ENCODE data around the gene AVL9. TPM values are rescaled to one million over a fixed set of nuclear protein-coding genes. Genes with fewer than 3 reads are reported as not detected.

AVL9 gene
- total RNA-seq, 4 donors from 2014 or later, result 50.9 to 69.2 (median 62.9) TPM

DNA sequence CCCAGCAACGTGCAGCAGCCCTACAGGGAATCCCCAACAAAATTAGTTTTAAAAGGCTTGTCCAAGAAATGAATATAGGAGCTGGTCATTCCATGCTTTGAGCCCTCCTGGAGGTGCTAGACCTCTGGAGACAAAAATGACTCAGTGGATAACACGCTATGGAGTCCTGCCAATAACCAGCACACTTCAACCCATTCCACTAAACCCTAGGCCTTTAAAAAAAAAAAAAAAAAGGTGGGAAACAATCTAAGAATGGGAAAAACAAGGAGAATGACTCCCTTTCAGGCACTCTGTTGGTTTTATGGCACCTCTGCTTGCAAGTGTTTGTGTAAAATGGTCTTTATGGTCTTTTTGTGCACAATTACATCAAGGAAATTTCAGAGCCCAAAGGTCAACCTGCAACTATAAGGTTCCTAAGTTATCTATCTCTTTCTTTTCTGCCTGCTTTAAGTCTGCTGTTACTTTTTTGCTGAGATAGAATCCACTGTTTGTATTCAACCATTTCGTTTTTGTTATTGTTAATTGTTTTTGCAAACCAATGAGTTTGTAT, 21.3 kb downstream of the AVL9 start:
- DNase-seq, result peak; percentile 15
- Histone ChIP-seq H3K9me3 (no peaks in the 10 kb centered on the region), H3K27me3 (no peaks in the 10 kb centered on the region), H3K27ac (peak overlapping the region; percentile 83 to 84 (median 83)), H3K4me1 (peaks cover 6 to 49% (median 19%) of the 10 kb centered on the region in 4 donors), H3K36me3 (peaks cover 0 to 6% (median 0%) of the 10 kb centered on the region in 4 donors), H3K4me3 (peak overlapping the region in 2 of 4 donors; percentile 7 to 19)
- intact Hi-C loops (cut with DNase I; ENCODE audit: low total_unique reads) (no loop called here), in situ Hi-C loops (cut with MboI; ENCODE audit: low pct_ligation_motif_present in 1 of 4, low pct_unique_long_range_greater_than_20kb in 1 of 4, low sequenced_read_pairs in 3 of 4) (no loop called here)
- WGBS, 2 donors (ENCODE audit: low coverage in 1 of 2), result 41 to 42% methylated on average over 3 of the region's 3 CpGs
- TF ChIP-seq POLR2AphosphoS5 (IDR thresholded peaks at IDR 0.05) (peak in 1 of 3 donors; percentile 29), POLR2A (IDR thresholded peaks at IDR 0.05) (no peak), EP300 (IDR thresholded peaks at IDR 0.05; ENCODE audit: low read depth) (no peak)
- TF ChIP-seq, protein P1, sequence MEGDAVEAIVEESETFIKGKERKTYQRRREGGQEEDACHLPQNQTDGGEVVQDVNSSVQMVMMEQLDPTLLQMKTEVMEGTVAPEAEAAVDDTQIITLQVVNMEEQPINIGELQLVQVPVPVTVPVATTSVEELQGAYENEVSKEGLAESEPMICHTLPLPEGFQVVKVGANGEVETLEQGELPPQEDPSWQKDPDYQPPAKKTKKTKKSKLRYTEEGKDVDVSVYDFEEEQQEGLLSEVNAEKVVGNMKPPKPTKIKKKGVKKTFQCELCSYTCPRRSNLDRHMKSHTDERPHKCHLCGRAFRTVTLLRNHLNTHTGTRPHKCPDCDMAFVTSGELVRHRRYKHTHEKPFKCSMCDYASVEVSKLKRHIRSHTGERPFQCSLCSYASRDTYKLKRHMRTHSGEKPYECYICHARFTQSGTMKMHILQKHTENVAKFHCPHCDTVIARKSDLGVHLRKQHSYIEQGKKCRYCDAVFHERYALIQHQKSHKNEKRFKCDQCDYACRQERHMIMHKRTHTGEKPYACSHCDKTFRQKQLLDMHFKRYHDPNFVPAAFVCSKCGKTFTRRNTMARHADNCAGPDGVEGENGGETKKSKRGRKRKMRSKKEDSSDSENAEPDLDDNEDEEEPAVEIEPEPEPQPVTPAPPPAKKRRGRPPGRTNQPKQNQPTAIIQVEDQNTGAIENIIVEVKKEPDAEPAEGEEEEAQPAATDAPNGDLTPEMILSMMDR (IDR thresholded peaks at IDR 0.05), result no peak

DNA sequence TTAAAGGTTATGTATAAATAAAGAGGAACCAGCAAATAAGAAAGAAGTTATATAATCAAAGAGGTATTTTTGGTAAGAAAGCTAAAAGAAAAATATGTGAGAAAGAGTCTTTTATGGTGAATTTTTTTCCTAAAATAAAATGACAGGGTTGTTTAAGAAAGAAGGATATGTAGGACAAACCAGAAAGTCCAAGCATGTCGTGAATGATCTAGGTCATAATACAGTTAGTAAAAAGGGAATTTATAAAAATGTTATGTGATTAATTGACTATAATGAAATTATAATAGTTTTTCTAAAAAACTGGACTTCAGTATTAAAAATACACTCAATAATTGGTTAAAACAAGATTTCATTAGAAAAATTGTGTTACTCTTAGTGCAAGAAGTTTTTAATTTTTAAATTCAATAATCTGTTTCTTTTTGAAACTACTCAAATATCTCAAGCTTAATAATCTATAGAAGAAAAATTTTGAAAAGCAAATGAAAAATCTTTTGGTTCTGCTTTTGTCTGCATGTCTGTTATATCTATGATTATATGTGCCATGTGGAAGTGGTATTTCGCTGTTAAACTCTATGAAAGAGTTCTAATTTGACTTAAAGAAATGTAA, 23.3 kb downstream of the AVL9 start:
- no peaks in the 10 kb centered on the region for H3K27me3 ChIP-seq
- WGBS, 2 donors (ENCODE audit: low coverage in 1 of 2), result 81 to 94% methylated on average over 2 of the region's 2 CpGs
- in situ Hi-C loops (cut with MboI; ENCODE audit: low pct_ligation_motif_present in 1 of 4, low pct_unique_long_range_greater_than_20kb in 1 of 4, low sequenced_read_pairs in 3 of 4) (no loop called here), intact Hi-C loops (cut with DNase I; ENCODE audit: low total_unique reads) (no loop called here)
- H3K4me3 ChIP-seq, result no peak overlapping the region
- peaks cover 0 to 9% (median 0%) of the 10 kb centered on the region in 4 donors for H3K36me3 ChIP-seq
- no peak overlapping the region for H3K27ac ChIP-seq
- H3K4me1 ChIP-seq, result peaks cover 6 to 40% (median 16%) of the 10 kb centered on the region in 4 donors
- DNase-seq, result no peak
- no peak for TF ChIP-seq EP300 (IDR thresholded peaks at IDR 0.05; ENCODE audit: low read depth)
- TF ChIP-seq POLR2AphosphoS5 (IDR thresholded peaks at IDR 0.05), result no peak
- TF ChIP-seq, protein P1 (IDR thresholded peaks at IDR 0.05), result no peak
- no peak for TF ChIP-seq POLR2A (IDR thresholded peaks at IDR 0.05)
- H3K9me3 ChIP-seq, result no peaks in the 10 kb centered on the region

DNA sequence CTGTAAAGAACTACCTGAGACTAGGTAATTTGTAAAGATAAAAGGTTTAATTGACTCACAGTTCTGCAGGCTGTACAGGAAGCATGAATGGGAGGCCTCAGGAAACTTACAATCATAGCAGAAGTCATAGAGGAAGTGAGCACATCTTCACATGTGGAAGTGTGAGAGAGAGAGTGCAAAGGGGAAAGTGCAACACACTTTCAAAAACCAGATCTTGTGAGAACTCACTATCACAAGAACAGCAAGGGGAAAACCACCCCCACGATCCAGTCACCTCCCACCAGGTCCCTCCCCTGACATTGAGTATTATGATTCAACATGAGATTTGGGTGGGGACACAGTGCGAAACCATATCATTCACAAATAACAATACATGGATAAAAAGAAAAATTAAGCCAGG, 24.5 kb downstream of the AVL9 start:
- Histone ChIP-seq H3K9me3 (no peaks in the 10 kb centered on the region), H3K27me3 (no peaks in the 10 kb centered on the region), H3K4me3 (no peak overlapping the region), H3K27ac (no peak overlapping the region), H3K36me3 (peaks cover 0 to 9% (median 0%) of the 10 kb centered on the region in 4 donors), H3K4me1 (peaks cover 6 to 32% (median 16%) of the 10 kb centered on the region in 4 donors)
- intact Hi-C loops (cut with DNase I; ENCODE audit: low total_unique reads), result no loop called here
- no peak for DNase-seq
- in situ Hi-C loops (cut with MboI; ENCODE audit: low pct_ligation_motif_present in 1 of 4, low pct_unique_long_range_greater_than_20kb in 1 of 4, low sequenced_read_pairs in 3 of 4), result no loop called here
- TF ChIP-seq, protein P1 (IDR thresholded peaks at IDR 0.05), result no peak
- TF ChIP-seq POLR2AphosphoS5 (IDR thresholded peaks at IDR 0.05), result no peak
- TF ChIP-seq POLR2A (IDR thresholded peaks at IDR 0.05), result no peak
- no peak for TF ChIP-seq EP300 (IDR thresholded peaks at IDR 0.05; ENCODE audit: low read depth)
- WGBS, 2 donors (ENCODE audit: low coverage in 1 of 2), result 83% methylated on average over 2 of the region's 2 CpGs; no CpG with 5 or more reads in 1 of the 2 donors

DNA sequence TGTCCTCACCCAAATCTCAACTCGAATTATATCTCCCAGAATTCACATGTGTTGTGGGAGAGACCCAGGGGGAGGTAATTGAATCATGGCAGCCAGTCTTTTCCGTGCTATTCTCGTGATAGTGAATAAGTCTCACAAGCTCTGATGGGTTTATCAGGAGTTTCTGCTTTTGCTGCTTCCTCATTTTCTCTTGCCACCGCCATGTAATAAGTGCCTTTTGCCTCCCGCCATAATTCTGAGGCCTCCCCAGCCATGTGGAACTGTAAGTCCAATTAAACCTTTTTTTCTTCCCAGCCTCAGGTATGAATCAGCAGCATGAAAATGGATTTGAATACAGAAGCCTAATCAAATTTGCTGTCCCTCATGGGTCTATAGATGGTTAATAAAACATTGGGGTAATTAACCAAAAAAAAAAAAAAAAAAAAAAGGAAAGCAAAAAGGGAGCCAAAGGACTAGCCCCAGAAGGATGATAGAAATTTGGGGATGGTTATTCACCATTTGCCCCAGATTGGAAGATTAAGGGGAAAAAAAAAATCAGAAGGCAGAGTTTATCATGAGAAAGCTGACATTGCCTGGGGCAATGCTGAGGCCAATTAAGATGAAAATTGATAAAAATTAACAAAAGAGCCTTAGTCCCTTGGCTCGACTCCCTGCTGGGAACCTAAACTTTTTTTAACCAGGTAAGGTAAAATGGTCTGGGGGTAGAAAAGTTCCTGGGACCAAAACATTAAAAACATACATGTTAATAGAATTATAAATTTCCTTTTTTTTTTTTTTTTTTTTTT, 27.6 kb downstream of the AVL9 start:
- Histone ChIP-seq H3K4me3 (no peak overlapping the region), H3K27ac (no peak overlapping the region), H3K4me1 (peaks cover 0 to 2% (median 0%) of the 10 kb centered on the region in 4 donors), H3K27me3 (no peaks in the 10 kb centered on the region), H3K9me3 (no peaks in the 10 kb centered on the region), H3K36me3 (peaks cover 0 to 9% (median 0%) of the 10 kb centered on the region in 4 donors)
- TF ChIP-seq POLR2AphosphoS5 (IDR thresholded peaks at IDR 0.05) (no peak), EP300 (IDR thresholded peaks at IDR 0.05; ENCODE audit: low read depth) (no peak), POLR2A (IDR thresholded peaks at IDR 0.05) (no peak)
- TF ChIP-seq, protein P1 (IDR thresholded peaks at IDR 0.05), result no peak
- DNase-seq, result no peak
- 83 to 97% methylated on average over 1 to 6 of the region's 6 CpGs for WGBS, 2 donors (ENCODE audit: low coverage in 1 of 2)
- in situ Hi-C loops (cut with MboI; ENCODE audit: low pct_ligation_motif_present in 1 of 4, low pct_unique_long_range_greater_than_20kb in 1 of 4, low sequenced_read_pairs in 3 of 4) (no loop called here), intact Hi-C loops (cut with DNase I; ENCODE audit: low total_unique reads) (no loop called here)
